DND-41 (cell line): ENCODE results near the gene ABCB8.

ENCODE experiments used
- ATAC-seq: fragments of 200-7000 bp; cut with Tn5 transposase; 3 replicates; pipeline ENCODE4 v1.9.1; 2021; ENCODE audit warnings: low read depth; ENCODE audit not compliant: insufficient read depth
- DNase-seq: peaks from one replicate; pipeline ENCODE4 v3.0.0-alpha.2; 2020
- H2AFZ ChIP-seq: 2 replicates; pipeline ENCODE4 v1.6.0; 2012; ENCODE audit warnings: low read depth, low read length
- H3K27ac ChIP-seq: 2 replicates; pipeline ENCODE4 v1.5.1; 2012; ENCODE audit warnings: low read length, inconsistent platforms
- H3K27me3 ChIP-seq: fragments of 200-600 bp; sonication (generic); 2 replicates; pipeline ENCODE4 v1.6.0; 2012; ENCODE audit warnings: low read length, mild to moderate bottlenecking, inconsistent platforms; ENCODE audit not compliant: insufficient read depth, poor library complexity
- H3K36me3 ChIP-seq: 2 replicates; pipeline ENCODE4 v1.5.1; 2012; ENCODE audit warnings: low read length, inconsistent platforms; ENCODE audit not compliant: insufficient read depth
- H3K4me1 ChIP-seq: 2 replicates; pipeline ENCODE4 v1.5.1; 2012; ENCODE audit warnings: mild to moderate bottlenecking, low read length; ENCODE audit not compliant: insufficient read depth
- H3K4me2 ChIP-seq: 2 replicates; pipeline ENCODE4 v1.6.0; 2012; ENCODE audit warnings: mild to moderate bottlenecking, moderate library complexity, low read length, inconsistent platforms; ENCODE audit not compliant: insufficient read depth
- H3K4me3 ChIP-seq, 2 experiments: fragments of 200-600 bp in 1 of 2; shearing (Covaris generic) in 1 of 2; 2 replicates each; pipeline ENCODE4 v1.5.1; 2012 to 2016; ENCODE audit warnings: inconsistent platforms in 2 of 2, low read length in 2 of 2, mild to moderate bottlenecking in 2 of 2, low read depth in 1 of 2, moderate library complexity in 1 of 2
- H3K79me2 ChIP-seq: 2 replicates; pipeline ENCODE4 v1.6.0; 2012; ENCODE audit warnings: low read length, inconsistent platforms; ENCODE audit not compliant: insufficient read depth
- H3K9ac ChIP-seq: 2 replicates; pipeline ENCODE4 v1.6.0; 2012; ENCODE audit warnings: low read depth, mild to moderate bottlenecking, inconsistent platforms, low read length, moderate library complexity
- H3K9me3 ChIP-seq: 2 replicates; pipeline ENCODE4 v1.5.1; 2012; ENCODE audit warnings: low read length, moderate library complexity, mild to moderate bottlenecking, inconsistent platforms; ENCODE audit not compliant: insufficient read depth, severe bottlenecking
- H4K20me1 ChIP-seq: 2 replicates; pipeline ENCODE4 v1.6.0; 2012; ENCODE audit warnings: low read length; ENCODE audit not compliant: insufficient read depth
- EZH2 ChIP-seq: IDR thresholded peaks from 3 replicates; pipeline ENCODE4 v1.6.1; 2012; ENCODE audit warnings: borderline replicate concordance, low read depth, mild to moderate bottlenecking, moderate library complexity, low read length, inconsistent platforms; ENCODE audit not compliant: severe bottlenecking
- TF ChIP-seq, protein P1 (sequence below): IDR thresholded peaks from 2 replicates; pipeline ENCODE4 v1.5.1; 2012; ENCODE audit warnings: borderline replicate concordance, low read length, moderate library complexity, mild to moderate bottlenecking; ENCODE audit not compliant: poor library complexity, severe bottlenecking; ENCODE audit errors: extremely low read depth

The ABCB8 gene

DNA sequence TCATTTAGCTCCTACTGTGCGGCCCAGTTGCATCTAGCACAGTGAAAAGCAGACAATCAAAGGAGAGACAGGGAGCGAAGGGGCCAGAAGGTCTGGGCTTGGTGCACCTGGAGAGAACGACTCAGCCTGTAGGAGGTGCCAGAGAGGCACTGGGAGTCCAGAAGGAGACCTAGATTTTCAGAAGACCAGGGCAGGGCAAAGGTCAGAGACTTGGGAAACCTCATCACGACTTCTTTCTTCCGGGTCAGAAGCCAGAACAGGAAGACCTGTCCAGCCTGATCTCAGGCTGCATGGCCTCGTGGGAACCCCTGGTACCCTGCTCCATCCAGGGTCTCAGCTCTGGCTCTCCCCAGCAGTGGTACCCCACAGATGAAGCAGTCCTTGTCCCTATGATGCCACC is 63.2 kb downstream of the ABCB8 start:
- no peak overlapping the region for H3K27ac ChIP-seq
- peaks cover 30% of the 10 kb centered on the region for H4K20me1 ChIP-seq
- ATAC-seq (peak; percentile 50; the same call in 1 of the 3 replicates), DNase-seq (no peak)
- H3K9me3 ChIP-seq, result no peaks in the 10 kb centered on the region
- H3K36me3 ChIP-seq, result no peaks in the 10 kb centered on the region
- H3K79me2 ChIP-seq, result peaks cover 12% of the 10 kb centered on the region; the same call in 1 of the 2 replicates
- no peak overlapping the region for H3K4me2 ChIP-seq
- peaks cover 16% of the 10 kb centered on the region for H3K4me1 ChIP-seq
- H2AFZ ChIP-seq, result no peak overlapping the region
- no peak overlapping the region for H3K9ac ChIP-seq
- TF ChIP-seq EZH2, result no peak
- TF ChIP-seq, protein P1, sequence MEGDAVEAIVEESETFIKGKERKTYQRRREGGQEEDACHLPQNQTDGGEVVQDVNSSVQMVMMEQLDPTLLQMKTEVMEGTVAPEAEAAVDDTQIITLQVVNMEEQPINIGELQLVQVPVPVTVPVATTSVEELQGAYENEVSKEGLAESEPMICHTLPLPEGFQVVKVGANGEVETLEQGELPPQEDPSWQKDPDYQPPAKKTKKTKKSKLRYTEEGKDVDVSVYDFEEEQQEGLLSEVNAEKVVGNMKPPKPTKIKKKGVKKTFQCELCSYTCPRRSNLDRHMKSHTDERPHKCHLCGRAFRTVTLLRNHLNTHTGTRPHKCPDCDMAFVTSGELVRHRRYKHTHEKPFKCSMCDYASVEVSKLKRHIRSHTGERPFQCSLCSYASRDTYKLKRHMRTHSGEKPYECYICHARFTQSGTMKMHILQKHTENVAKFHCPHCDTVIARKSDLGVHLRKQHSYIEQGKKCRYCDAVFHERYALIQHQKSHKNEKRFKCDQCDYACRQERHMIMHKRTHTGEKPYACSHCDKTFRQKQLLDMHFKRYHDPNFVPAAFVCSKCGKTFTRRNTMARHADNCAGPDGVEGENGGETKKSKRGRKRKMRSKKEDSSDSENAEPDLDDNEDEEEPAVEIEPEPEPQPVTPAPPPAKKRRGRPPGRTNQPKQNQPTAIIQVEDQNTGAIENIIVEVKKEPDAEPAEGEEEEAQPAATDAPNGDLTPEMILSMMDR, result peak; percentile 67
- H3K27me3 ChIP-seq, result no peaks in the 10 kb centered on the region
- H3K4me3 ChIP-seq, result no peak overlapping the region

DNA sequence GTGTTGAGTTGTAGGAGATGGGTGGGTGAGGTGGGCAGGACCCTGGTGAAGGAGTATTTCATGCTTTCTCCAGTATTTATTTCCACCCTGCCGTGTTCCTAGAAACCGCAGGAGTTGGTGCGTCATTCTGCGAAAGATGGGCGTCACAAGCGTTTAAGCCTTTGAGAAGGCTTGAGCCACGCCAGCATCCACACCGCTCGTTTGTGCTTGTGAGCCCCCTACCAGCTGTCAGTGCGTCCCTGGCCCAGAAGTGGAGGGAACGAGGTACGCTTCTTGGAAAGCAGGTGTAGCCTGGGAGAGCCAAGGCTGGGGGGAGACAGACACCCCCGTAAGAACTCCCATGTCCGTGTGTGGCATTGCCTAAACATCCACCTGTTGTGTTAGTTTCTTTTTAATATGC is 63.7 kb downstream of the ABCB8 start:
- Histone ChIP-seq H3K9me3 (no peaks in the 10 kb centered on the region), H3K4me2 (no peak overlapping the region), H3K4me3 (no peak overlapping the region), H2AFZ (no peak overlapping the region), H3K4me1 (peaks cover 13% of the 10 kb centered on the region), H3K27me3 (no peaks in the 10 kb centered on the region), H3K79me2 (peaks cover 11% of the 10 kb centered on the region; the same call in 1 of the 2 replicates), H4K20me1 (peaks cover 30% of the 10 kb centered on the region), H3K9ac (no peak overlapping the region), H3K27ac (no peak overlapping the region), H3K36me3 (no peaks in the 10 kb centered on the region)
- TF ChIP-seq, protein P1, result no peak
- TF ChIP-seq EZH2, result no peak
- DNase-seq (no peak), ATAC-seq (no peak)

DNA sequence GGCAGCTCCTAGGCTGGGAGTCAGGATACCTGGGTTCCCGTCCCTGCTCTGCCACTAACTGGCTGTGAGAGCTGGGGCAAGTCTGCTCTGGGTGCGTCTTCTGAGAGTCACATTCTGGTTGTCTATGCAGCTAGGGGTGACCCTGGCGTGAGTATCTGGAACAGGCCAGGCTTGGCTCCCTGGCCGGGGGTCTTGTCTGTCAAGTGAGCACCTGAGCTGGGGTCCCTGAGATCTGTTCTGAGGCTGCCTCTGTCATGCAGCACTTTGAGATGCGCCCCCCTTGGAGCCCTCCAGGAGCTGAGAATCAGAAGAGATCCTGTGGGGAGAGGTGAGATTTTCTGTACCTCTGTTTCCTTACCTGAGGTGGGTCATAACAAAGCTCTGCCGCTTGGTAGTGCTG is 65.5 kb downstream of the ABCB8 start:
- ATAC-seq (no peak), DNase-seq (no peak)
- H3K4me3 ChIP-seq, result no peak overlapping the region
- peaks cover 19% of the 10 kb centered on the region for H4K20me1 ChIP-seq
- no peaks in the 10 kb centered on the region for H3K9me3 ChIP-seq
- H3K9ac ChIP-seq, result no peak overlapping the region
- H3K27me3 ChIP-seq, result no peaks in the 10 kb centered on the region
- H3K4me1 ChIP-seq, result no peaks in the 10 kb centered on the region
- H2AFZ ChIP-seq, result no peak overlapping the region
- peaks cover 2% of the 10 kb centered on the region; the same call in 1 of the 2 replicates for H3K79me2 ChIP-seq
- no peak overlapping the region for H3K27ac ChIP-seq
- H3K4me2 ChIP-seq, result no peak overlapping the region
- H3K36me3 ChIP-seq, result no peaks in the 10 kb centered on the region
- TF ChIP-seq EZH2, result no peak
- TF ChIP-seq, protein P1, result no peak

DNA sequence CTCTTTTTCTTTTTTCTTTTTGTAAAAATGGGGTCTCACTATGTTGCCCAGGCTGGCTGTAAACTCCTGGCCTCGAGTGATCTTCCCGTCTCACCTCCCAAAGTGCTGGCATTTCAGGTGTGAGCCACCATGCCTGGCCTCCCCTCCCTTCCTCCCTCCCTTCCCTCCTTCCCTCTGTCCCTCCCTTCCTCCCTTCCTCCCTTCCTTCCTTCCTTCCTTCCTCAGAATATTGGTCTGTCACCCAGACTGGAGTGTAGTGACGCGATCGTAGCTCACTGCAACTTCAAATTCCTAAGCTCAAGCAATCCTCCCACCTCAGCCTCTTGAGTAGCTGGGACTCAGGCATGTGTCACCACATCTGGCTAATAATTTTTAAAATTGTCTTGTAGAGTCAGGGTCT is 66.4 kb downstream of the ABCB8 start:
- no peak overlapping the region for H3K4me3 ChIP-seq
- no peaks in the 10 kb centered on the region for H3K4me1 ChIP-seq
- H3K27ac ChIP-seq, result no peak overlapping the region
- DNase-seq (no peak), ATAC-seq (no peak)
- H3K9ac ChIP-seq, result no peak overlapping the region
- no peaks in the 10 kb centered on the region for H3K36me3 ChIP-seq
- peaks cover 13% of the 10 kb centered on the region; the same call in 1 of the 2 replicates for H4K20me1 ChIP-seq
- H3K27me3 ChIP-seq, result no peaks in the 10 kb centered on the region
- no peak overlapping the region for H2AFZ ChIP-seq
- H3K4me2 ChIP-seq, result no peak overlapping the region
- no peak for TF ChIP-seq EZH2
- TF ChIP-seq, protein P1, result no peak
- no peaks in the 10 kb centered on the region; the same call in 1 of the 2 replicates for H3K79me2 ChIP-seq
- no peaks in the 10 kb centered on the region for H3K9me3 ChIP-seq
